NCI-H82 (cell line): ENCODE measurements around the gene NAALADL1.
"Not testable (repeated sequence)": the region's sequence is repeated elsewhere in the genome, so short reads cannot be mapped to it uniquely, and the experiment has no call there.

ENCODE experiments used
- DNase-seq: peaks from one replicate; lab custom pipeline; 2025; lab: John Stamatoyannopoulos, UW

NAALADL1 gene

DNA sequence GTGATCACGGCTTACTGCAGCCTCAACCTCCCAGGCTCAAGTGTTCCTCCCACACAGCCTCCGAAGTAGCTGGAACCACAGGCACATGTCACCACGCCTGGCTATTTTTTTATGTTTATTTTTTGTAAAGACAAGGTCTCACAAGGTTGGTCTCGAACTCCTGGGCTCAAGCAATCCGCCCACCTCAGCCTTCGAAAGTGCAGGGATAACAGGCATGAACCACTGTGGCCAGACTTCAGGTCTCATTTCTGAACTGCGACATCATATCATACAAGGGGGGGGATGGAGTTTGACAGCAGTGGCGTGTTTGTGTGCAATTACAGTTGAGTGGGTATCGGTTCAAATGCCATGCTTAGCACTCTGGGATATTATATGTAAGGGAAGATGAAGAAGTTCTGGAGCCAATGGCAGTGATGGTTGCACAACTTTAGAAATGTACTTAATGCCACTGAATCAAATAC, 6.9 kb downstream of the NAALADL1 start:
- DNase-seq: no peak

DNA sequence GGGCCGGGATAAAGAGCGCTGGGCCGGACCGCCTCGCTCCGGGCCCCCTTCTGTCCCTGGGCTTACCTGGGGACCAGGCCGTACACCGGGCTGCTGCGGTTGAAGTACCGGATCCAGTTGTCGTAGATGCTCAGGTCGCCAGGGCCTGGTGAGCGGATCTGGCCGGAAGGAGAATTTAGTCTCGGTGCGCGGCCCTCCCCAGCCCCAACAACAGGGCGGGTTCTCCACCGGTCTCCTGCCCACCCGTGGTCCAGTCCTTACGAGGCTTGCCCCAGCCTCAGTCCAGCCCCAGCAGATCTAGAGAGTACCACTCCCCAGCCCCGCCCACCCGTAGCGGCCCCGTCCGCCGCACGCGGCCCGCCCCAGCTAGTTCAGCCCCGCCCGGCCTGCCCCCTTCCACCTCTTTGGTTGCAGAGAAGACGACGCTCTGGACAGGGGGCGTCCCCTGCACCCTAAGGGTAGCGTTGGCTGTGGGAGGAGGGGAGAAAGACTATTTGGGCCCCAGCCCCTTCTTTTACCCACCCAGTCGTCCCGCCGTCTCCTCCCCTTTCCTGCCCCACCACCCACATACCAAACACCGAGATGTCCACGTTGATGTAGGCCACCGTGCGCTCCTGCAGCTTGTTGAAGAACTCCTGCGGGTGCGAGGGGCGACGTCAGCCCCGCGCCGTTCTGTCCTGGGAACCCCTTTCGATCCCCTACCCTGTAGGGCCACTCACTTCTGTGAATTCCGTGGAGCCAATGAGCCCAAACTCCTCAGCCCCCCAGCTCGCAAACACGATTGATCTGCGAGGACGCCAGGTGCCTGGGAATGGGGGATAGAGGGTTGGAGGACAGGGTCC, 10.6 kb downstream of the NAALADL1 start:
- DNase-seq: no peak

DNA sequence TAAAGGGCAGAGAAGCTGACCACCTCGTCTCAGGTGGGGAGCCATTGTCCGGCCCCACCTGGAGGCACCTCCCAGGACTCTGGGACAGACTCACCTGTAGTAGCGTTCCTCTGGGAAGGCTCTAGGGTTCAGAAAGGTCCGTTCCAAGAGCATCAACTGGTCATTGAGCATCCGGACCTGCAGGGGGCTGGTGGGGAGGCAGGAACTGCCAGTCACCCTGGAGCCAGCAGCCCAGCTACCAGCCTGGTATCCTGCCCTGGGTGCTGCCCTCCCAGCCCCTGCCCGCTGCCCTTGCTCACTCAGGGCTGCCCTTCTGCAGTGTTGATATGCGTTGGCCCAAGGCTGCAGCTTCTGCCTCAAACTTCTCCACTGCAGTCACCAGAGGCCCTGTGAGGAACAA, 12.6 kb downstream of the NAALADL1 start:
- no peak for DNase-seq

DNA sequence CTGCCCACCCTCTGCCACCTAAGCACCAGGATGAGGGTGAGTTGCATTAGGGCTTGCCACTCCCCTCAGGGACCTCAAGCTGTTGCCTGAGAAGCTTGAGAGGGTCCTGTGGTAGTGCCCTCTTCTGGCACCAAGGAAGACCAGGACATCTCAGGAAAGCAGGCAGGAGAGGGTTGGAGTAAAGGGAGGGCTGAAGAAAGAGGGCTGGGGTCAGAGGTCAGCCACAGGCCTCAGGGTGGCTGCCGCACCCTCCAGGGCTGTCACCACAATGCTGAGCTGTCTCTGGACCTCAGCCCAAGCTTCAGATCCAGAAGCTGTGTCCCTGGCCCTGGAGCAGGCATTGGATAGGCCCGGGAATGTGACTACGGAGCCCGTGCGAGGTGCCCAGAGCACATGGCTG, 13.3 kb downstream of the NAALADL1 start:
- DNase-seq: no peak

DNA sequence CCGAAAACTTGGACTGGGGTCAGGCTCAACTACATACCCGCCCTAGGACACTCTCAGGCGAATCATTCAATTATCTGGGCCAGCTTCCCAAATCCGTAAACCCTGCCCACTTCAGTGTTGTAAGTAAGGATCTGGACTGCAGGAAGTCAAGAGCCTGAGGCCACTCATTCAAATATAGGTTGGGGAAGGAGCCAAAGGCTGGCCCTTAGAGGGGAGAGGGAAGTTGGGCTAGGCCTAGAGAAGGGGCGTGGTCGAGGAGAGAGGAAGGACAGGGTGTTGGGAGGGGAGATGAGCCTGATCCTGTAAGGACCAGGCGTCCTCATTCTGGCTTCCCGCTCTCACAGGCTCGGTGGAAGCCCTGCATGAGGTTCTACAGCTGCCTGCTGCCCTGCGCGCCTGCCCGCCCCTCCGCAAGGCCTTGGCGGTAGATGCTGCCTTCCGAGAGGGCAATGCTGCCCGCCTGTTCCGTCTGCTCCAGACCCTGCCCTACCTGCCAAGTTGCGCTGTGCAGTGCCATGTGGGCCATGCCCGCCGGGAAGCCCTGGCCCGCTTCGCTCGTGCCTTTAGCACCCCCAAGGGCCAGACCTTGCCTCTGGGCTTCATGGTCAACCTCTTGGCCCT, 14.4 kb downstream of the NAALADL1 start:
- no peak for DNase-seq

DNA sequence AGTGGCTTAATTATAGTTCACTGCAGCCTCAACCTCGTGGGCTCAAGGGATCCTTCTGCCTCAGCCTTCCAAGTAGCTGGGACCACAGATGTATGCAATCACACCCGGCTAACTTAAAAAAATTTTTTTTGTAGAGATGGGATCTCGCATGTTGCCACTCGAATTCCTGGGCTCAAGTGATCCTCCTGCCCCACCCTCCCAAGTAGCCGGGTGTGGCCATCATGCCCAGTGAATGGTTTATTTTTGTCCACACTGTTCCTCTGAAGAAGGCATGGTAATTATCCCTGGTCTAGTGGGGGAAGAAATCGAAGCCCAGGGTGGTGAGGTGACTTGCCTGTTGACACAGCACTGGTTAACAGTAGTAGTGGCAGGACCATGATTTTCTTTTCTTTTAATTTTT, 15.5 kb downstream of the NAALADL1 start:
- no peak for DNase-seq

DNA sequence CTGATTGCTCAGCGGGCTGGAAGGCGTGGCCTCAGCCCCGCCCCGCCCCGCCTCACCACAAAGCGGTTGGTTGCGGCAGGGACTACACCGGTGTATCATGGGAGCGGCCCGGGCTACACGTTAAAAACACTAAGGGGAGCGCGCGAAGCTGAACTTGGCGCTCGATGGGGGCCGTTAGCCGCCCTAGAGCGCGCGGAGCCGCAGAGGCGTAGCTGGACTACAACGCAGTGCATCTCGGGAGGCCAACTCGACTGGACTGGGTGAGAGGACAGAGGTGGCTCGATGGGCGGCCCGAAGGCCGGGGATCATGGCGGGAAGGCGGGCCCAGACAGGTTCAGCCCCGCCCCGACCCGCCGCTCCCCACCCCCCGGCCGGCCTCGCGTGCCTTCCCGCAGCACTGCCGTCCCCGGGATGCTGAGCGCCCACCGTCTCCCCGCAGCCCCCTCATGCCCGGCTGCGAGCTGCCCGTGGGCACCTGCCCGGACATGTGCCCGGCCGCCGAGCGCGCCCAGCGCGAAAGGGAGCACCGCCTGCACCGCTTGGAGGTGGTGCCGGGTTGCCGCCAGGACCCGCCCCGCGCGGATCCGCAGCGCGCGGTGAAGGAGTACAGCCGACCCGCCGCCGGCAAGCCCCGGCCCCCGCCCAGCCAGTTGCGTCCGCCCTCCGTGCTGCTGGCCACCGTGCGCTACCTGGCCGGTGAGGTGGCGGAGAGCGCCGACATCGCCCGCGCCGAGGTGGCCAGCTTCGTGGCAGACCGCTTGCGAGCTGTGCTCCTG, 17.3 kb downstream of the NAALADL1 start, which contains the start of gene SAC3D1:
Gene SAC3D1, plus strand, starts transcription at position 364 of the 776 bp plus-strand sequence. Its CDS starts 83 bp downstream, at position 447.
- peak; percentile 98 for DNase-seq

DNA sequence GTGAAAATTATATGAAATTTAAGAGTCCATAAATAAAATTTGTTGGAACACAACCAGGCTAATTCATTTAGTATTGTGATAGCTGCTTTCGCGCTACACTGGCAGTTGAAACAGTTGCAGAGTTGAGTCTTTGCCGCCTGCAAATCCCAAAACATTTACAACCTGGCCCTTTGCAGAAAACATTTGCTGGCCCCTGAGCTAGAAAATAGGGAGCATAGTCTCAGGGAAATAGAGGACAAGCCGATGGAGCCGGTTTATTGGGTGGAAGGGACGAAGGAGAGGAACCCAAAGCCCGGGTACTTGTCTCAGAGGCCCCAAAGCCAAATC, 17.9 kb downstream of the NAALADL1 start:
- no peak for DNase-seq

DNA sequence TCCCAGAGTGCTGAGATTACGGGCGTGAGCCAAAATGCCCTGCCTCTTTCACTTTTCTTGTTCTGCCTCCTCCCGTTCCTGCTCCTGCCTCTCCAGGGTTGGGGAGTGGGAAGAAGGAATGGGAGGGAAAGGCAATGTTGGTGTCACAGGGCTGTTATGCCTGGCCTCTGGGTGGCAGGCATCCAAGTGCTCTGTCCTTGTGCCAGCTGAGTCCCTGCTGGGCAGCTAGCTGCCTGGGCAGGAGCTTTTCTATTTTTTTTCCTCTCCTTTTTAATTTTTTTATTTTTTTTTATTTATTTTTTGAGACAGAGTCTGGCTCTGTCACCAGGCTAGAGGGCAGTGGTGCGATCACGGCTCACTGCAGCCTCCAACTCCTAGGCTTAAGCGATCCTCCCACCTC, 21.4 kb downstream of the NAALADL1 start:
- DNase-seq: no peak

DNA sequence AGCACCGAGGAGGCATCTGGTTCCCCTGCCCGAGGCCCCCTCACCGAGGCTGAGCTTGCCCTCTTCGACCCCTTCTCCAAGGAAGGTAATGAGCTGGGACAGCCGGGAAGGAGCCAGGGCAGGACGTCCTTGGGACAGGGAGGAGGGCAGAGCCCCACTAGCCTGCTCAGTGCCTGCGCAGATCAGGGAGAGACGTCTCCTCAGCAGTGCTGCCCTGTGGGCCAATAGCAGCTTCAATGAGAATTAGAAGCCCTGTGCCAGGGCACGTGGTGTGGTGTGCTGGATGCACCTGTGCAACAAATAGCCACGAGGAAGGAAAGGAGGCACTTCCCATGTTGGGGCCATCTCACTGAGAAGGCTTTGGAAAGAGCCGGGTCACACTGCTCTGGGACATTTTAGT, 22.8 kb downstream of the NAALADL1 start:
- no peak for DNase-seq

DNA sequence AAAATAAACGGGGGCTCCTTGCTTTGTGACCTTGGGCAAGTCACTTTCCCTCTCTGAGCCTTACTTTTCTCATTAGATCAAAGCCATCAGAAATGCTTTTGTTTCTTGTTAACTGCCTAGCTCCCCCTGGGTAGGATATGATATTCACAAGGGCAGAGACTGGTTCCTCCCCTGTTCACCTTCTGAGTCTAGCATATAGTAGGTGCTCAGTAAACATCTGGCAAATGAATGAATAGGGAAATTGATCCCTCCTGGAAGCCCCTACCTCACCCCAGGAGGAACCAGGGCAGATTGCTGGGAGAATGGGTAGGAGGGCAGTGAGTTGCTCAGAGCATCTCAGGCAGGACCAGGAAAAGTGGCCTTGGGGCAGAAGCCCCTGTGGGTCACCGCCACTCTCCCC, 23.9 kb downstream of the NAALADL1 start:
- DNase-seq: no peak

DNA sequence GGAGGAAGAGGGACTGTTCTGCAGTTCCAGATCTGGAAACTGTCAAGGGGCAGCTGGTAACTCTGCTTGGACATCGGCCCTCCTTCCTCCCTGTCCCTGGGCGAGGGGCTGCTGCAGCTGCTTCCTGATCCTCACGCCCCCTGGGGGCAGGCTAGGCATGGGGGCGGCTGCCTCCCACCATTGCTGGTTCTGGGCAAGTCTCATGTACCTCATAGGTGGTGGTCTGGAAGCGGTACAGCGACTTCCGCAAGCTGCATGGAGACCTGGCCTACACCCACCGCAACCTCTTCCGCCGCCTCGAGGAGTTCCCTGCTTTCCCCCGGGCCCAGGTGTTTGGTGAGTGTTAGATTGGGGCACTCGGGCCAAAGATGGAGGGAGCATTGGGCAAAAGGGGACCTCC, 26.1 kb downstream of the NAALADL1 start:
- no peak for DNase-seq

DNA sequence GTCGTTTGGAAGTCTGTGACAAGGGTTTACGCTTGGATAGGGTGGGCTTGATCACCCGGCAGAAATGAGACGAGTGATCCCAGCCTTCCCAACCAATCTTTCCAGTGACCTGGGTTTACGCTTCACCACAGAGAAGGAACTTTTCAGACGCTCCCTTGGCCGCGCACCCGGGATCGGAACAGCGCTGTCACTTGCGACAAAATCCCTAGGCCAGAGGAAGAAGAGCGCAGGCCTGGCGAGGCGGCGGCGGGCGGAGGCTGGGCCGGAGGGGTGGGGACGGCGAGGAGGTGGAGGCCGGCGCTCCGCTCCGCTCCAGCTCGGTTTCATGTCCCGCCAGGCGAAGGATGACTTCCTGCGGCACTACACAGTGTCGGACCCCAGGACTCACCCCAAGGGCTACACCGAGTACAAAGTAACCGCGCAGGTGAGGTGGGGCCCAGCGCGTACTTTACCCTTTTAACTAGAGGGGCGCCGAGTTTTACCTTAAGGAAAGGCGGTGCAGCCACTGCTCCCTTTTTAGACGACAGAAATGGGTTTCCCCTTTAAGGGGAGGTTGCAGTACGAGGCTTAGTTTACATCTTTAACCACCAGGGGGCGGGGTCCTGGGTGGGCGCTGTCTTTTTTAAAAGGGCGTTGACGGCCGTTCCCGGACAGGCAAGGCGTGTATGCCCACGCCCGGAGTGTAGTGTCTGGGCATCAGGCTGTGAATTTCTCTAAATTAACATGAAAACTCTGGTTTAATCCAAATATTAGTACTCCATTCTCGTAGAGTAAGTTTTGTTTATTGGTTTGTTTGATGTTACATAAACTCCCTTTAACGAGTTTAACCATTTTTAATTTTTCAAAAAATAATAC, 30.9 kb downstream of the NAALADL1 start, which contains the start of gene SNX15:
Gene SNX15, plus strand, starts transcription at position 227 of the 855 bp plus-strand sequence. Its CDS starts 99 bp downstream, at position 326.
- DNase-seq: peak; percentile 97

DNA sequence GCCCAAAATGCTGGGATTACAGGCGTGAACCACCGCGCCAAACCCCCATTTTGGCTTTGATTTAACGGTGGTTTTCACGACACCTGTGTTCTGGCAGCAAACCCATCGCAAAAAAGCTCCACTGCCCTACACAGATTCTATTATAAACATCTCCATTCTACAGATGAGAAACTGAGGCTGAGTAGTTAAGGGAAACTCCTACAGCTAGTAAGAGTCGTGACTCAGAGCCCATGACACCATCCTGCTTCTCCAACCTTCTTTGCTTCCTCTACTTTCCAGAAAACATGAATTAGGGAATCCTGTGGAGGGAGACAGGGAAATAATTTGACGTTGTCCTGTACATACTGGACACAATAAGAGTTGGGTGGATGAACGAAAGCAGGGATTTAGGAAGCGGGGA, 31.5 kb downstream of the NAALADL1 start:
- no peak for DNase-seq

DNA sequence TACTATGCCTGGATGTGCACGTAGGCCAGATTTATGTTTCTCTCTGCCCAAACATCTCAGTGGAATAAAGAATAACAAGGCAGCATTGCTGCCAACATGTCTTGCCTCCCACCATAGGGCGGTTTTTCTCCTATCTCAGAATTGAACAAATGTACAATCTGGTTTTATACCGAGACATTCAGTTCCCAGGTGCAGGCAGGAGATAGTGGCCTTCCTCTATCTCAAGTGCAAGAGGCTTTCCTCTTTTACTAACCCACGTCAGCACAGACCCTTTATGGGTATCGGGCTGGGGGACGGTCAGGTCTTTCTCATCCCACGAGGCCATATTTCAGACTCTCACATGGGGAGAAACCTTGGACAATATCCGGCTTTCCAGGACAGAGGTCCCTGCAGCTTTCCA, 34.9 kb downstream of the NAALADL1 start:
- not testable (repeated sequence) for DNase-seq

DNA sequence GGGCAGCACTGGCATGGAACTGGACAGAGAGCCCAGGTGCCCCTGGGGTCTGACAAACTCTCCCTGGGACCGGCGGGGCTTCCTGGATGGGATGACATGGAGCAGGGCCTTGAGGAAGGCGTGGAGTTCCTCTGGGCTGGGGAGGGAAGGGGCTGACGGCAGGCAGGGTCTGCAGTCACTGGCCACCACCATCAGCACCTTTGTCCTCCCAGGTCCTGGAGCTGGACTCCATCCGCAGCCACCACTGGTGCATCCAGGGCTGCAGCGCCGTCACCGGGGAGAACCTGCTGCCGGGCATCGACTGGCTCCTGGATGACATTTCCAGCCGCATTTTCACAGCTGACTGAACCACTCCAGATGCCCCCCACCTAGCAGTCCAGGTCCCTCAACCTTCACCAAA, 36.8 kb downstream of the NAALADL1 start:
- DNase-seq: no peak

DNA sequence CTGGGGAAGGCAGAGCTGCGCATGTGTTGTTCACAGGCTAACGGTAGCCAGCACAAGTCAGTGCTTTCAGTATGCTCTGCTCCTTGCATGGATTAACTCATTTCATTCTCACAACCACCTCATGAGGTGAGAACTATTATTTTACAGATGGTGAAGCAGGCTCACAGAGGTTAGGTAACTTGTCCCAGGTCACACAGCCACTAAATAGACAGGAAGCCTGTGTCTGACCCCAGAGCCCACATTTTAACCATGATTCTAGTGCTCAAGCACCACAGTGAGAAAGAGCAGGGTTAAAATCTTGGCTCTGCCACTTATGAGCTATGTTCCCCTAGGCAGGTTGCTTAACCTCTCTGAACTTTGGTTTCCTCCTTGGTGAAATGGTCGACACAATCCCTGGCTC, 37.4 kb downstream of the NAALADL1 start:
- DNase-seq: no peak

DNA sequence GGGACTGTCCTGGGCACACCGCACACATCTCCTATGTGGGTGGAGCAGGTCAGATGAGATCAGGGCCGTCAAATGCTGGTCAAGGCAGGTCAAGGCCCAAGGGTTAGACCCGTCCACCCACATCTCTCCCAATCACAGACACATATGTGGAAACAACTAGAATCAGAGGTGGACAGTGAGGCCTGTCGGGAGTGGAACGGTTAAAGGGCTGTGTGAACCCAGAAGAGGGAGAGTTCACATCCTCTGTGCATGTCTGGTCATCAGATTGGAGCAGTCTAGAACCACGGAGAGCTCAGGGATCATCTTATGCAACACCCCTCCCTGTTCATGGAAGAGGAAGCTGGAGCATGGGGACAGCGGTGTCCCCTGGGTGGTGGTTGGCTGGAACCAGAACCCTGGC, 38.5 kb downstream of the NAALADL1 start:
- no peak for DNase-seq

DNA sequence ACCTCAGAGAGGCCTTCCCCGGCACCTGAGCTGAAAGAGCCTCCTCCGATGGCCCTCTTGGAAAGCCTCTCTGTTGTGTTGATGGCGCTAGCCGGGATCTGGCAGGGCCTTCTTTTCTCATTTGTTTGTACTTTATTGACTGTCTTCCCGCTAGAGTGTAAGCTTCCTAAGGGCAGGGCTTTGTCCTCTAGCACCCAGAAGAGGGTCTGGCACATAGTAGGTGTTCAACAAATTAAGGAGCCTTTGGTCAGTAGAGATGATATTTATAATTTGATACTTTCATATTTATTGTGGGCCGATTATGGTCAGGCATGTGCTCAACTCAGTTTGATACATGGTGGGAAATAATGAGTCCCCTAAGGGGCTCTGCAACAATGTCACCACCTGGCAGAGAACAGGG, 40.4 kb downstream of the NAALADL1 start:
- no peak for DNase-seq

DNA sequence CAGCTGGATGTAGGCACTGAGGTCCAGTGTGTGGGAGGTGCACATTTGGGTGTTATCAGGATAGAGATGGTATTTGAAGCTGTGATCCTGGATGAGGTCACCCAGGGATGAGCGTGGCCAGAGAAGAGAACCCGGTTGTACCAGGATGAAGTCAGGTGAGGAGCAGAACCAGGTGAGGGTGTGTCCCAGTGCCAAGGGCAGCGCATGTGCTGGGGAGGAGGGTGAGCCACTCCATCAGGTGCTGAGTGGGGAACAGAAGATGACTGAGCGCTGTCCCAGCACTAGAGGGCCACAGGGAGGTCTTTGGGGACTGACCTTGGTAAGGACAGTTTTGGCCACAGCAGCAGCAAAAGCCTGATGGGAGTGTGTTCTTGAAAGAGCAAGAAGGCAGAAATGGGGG, 41.6 kb downstream of the NAALADL1 start:
- DNase-seq: no peak

DNA sequence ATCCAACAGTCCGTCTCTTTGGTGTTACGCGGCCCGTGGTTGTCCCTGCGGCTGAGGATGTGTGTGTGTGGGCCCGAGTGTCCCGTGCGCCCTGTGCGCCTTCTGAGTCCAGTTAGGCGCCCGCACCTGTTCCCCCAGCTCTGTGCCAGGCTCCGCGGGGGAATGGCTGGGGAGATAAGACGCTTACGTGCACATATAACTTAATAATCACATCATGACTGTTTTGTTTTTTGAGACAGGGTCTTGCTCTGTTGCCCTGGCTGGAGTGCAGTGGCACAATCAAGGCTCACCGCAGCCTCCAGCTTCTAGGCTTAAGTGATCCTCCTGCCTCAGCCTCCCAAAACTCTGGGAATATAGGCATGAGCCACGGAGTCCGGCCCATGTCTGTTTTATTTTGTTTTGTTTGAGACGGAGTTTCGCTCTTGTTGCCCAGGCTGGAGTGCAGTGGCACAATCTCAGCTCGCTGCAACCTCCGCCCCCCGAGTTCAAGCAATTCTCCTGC, 43.6 kb downstream of the NAALADL1 start:
- peak; percentile 66 for DNase-seq
